Measurements from ENCODE around the gene SLC22A2. TPM values are rescaled to one million over a fixed set of nuclear protein-coding genes. Genes with fewer than 3 reads are reported as not detected.

The SLC22A2 gene
- total RNA-seq, 1 experiment from 2014 or later: not detected

DNA sequence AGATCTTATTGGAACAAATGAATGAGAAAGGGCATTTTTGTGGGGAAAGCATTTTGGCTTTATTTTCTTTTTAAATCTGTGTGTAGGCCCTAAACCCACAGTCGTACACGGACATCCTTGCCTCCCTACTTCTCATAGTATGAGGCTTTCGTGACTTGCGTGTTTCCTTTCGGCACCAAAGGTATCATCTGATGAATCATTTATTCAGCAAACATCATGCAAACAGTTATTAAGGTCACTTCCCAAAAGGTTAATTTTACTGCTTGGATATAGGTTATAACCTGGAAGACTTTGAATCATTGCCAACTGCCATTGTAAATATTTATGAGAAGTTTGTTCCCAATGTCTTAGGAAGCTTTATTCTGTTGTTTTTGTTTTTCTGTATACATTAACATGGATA, 15.1 kb upstream of the SLC22A2 start:
- no peak for DNase-seq (ENCODE audit: low read depth)

DNA sequence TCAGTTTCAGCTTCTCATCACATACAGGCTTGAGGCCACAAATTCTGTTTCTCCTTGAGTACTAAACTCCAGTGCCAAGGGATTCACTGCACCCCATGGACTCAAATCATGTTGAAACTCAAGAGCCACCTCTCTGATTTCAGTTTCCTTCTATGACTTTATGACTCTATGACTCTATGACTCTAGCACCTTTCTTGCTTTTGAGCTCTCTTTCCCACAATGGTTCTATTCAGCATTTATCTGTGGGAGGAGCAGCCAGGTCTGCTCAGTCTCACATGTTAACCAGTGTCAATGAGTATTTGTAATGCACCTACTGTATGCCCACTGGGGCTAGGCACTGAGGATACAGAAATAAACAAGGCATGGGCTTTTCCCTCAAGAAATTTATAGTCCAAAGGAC, 14.6 kb upstream of the SLC22A2 start:
- no peak for DNase-seq (ENCODE audit: low read depth)

DNA sequence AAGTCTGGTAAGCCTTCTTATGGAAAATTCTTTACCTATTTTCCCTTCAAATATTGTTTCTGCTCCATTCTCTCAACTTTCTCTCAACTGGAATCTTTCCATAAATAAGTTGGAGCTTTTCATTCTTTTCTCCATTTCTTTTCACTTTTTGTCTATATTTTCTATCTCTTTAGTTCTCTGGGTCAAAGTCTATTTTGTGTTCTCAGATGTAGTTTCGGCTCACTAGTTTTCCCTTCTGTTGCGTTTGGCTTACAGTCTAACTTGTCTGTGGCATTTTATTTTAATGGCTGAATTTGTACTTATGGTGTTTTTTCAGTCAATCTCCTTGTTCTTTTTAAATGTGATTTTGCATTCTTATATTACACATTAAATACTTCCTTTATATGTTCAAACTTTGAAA, 14.1 kb upstream of the SLC22A2 start:
- DNase-seq (ENCODE audit: low read depth): no peak

DNA sequence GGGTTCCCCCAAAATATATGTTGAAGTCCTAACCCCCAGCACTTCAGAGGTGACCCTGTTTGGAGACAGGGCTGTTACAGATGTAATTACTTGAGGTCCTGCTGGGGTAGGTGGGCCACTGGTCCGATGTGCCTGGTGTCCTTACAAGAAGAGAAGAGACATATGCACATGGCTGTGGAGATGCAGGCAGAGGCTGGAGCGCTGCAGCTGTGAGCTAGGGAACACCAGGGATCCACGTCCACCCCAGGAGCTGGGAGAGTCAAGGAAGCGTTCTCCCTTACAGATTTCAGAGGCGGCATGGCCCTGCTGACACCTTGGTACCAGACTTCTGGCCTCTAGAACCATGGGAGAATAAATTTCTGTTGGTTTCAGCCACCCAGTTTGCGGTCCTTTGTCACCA, 11.7 kb upstream of the SLC22A2 start:
- no peak for DNase-seq (ENCODE audit: low read depth)

DNA sequence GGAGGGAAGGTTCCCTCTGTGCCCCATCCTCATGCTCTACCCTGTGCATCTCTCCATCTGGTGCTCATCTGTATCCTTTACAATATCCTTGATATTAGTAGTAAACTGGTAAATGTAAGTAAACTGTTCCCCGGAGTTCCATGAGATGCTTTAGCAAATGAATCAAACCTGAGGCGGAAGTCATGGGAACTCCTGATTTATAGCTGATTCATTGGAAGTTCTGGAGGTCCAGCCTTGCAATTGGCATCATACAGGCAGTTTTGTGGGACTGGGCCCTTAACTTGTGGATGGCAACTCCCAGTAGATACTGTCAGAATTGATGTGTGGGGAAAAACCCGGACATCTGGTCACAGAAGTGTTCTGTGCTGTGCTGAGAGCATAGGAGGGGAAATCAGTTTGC, 11.2 kb upstream of the SLC22A2 start:
- no peak for DNase-seq (ENCODE audit: low read depth)

DNA sequence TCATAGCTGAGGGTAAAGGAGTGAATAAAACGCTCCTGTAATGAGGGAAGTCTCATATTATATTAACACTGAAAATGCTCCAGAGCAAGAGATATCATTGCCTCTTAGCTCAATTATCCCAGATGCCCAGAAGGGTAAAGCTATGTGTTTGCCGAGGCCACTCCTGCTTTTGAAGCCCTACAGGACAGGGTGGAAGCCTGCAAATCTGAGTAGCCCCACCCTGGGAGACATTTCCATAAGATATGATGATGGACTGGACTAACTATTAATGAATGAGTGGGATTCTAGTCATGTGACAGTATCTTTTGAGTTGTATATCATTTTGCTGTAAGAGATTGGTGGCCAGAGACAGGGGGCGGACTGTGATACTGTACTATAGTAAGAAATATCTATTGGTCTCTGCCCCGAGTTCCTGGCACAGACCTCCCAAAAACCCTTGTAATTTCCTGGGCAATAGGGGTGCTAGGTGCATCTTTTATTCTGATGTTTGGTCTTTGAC, 10.5 kb upstream of the SLC22A2 start:
- DNase-seq (ENCODE audit: low read depth): no peak

DNA sequence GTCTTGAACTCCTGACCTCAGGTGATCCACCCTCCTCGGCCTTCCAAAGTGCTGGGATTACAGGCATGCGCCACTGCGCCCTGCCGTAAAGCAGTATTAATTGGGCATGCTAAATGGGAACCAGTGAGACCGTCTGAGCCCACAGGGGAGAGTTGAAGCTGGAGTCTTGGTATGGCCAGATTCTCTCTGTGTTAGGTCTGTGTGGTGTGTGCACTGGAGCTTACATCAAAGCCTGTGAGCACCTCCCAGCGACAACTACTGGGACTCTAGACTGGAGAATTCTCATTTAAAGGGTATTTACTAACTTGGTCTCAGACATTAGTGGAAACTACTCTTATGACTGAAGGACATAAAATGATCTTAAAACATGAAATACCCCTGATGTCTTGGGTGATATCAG, 8.5 kb upstream of the SLC22A2 start:
- peak; percentile 38 for DNase-seq (ENCODE audit: low read depth)

DNA sequence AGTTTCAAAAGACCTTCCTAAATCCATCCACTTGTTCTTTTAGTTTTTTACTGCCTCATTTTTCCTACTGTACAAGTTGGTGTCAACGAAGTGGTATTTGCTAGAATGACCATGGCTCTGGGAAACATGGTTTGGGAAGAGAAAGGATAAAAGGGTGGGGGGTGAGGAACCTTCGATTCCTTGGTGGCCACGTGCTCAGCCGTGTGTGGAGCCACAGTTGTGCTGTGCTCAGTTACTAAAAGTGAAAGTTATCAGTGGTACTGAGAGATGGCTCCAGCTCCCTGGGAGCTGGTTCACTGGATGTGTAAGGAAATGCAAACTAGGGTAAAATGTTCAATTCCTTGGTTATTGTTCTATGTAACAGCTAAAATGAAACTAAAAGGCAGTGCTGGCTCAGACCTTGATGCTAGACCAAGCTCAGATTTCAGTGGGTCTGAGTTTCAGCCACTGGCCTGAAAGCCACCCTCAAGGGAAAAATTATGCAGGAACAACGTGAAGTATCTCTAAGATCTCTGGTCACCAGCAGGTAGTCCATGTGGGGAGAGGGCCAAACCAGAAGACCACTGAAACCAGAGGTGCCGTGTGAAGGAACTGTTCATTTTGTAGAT, 7.4 kb upstream of the SLC22A2 start:
- DNase-seq (ENCODE audit: low read depth): peak; percentile 49

DNA sequence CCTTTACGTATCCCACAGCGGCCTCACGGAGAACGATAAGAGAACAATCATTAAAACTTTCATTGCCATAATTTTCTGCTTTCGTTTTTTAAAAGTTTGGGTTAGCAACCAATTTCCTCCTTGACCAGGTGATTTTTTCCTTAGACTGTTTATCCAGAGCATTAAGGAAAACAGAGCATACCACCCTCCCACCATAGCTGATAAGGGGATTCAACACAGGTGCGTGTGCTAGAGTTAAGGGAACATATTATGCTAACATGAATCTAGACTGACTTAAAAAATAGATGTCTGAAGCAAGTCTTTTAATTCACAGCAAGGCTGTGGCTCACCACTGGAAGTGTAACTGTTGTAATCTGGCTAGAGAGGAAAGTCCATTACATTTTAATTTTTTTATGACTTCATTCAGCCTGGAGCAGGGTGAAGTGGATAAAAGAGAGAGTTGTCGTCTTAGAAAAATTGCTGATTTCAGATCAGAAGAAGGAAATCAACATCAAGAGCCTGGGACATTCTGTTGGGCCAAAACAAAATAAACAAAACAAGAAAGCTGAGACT, 5.5 kb upstream of the SLC22A2 start:
- DNase-seq (ENCODE audit: low read depth): no peak

DNA sequence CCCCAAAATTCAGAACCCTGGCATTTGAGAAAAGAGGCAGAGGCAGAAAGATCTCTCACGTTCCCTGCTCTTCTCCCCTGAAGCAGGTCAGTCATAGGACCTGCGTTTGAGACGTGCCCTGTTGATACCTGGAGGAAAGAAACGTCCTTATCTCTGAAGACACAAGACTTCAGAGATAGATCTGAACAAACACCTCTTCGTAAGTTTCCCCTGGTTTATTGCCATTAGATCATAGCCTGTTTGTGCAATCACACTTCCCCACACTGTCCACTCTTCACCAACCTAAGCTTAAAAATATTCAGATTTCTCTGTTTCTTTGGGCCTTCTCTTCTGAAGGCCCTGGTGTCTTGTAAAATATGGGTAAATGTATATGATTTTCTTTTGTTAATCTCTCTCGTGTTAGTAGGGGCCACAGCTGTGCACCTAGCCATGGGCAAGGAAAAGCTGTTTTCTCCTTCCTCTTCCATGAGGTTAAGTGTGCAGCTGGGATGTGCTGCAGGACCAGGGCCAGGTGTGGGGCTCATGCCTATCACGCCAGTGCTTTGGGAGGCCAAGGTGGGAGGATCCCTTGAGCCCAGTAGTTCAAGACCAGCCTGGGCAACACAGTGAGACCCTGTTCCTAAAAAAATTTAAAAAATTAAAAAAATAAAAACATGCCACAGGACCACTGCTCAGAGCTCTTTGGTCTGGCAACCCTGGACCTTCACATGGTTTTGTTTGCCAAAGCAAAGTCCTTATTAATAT, 4.7 kb upstream of the SLC22A2 start:
- no peak for DNase-seq (ENCODE audit: low read depth)

DNA sequence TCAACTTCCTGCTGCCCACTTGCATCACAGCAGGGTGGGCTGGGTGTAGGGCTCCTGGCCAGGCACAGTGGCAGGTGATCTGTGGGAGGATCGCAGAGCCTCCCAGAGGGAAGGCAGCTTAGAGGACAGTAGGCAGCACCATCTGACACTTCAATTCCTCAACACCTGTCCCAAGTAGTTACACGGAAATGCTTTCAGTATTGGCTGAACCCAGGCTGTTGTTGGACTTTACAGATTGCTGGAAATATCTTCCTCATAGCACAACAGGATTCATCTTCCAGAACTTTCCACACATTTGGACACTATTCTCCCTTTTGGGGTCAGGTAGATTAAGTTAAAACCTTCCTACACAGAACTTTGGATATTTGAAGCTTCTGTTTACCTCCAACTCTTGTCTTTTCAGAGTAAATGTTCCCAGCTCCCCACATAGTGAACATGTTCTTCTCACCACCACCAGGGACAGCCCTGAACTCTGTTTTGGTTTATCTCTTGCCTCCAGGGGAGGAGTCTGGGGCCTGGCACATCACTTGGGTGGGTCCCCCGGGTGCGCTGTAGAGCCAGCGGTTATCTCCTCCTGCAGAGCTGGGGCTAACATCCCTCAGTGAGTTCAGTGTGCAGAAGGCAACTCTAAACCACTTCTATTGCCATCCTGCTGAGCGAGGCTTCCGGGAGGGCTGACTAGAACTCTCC, 3.5 kb upstream of the SLC22A2 start:
- peak; percentile 54 for DNase-seq (ENCODE audit: low read depth)

DNA sequence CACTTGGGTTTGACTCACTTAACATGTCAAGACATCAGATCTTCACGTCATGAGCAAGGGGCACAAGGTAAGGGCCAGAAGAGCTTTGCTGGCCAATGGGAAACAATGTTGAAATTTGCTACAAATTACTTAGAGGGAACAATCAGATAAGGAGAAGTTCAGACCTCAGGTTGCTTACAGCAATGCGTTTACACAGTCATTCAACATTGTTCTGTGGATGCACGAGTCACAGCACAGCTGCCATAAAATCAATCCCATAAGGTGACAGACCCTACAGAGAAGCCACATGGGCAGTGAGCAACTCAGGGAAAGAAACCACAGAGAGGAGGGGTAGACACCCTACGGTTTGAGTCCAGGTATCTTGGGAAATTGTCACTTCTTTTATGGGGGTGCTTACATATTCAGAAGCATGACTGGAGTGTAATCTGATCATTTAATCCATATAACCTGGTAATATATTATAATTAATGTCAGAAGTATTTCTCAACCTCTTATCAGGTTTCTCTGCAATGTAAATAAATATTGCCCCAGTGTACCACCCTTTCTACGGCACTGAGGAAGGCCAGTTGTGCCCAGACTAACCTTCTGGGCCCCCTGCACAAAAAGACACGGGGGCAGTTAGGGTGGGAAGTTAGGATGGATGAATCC, 2.3 kb upstream of the SLC22A2 start:
- DNase-seq (ENCODE audit: low read depth): no peak

DNA sequence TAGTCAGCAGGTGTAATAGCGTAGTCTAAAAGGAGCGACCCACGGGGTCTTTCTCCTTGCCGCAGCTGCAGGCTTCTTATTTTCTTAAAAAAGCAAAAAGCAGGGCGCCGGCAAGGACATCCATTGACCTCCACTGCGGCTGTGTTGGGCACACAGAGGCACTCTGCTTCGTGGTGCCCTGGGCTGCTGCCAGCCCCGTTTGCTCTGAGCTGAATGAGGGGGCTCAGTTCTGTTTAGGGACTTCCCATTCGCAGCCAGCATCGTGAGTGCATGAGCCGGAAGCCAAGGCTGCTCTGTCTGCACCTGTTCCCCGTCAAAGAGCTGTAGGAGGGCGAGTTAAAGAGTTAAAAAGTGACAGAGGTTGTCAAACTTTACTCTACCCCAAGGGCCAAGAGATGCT, 1.7 kb upstream of the SLC22A2 start:
- DNase-seq (ENCODE audit: low read depth): no peak

DNA sequence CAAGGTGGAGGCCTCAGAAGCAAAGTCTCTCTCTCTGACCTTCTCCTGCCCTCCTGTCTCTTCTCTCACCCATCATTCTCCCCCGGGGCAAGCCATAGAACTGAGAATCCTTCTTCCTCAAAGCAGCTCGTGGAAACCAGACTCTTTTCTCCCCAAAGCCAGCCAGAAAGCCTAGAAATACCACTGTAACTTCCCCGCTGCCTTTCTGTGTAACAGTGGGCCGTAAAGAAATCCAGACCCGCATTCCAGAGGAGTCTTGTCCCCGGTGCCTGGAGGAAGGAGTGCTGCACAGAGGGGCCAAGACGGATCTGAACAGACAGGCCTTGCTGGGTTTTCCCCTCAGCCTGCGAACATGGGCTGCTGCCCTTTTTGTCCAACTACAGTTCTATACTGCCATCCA, 977 bp upstream of the SLC22A2 start:
- DNase-seq (ENCODE audit: low read depth): no peak

DNA sequence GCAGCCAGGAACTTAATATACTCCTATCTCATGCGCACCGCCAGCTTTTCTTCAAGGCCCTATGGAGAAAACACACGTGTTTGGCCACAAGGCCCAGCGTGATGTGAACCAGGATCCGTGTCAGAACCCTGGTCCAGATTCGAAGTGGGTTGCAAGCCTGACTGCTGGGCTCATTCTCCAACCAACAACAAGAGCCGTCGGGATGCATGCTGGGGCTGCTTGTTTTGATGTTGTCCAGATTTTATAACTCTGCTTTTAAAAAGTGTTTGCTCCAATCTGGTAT, 463 bp upstream of the SLC22A2 start:
- no peak for DNase-seq (ENCODE audit: low read depth)

DNA sequence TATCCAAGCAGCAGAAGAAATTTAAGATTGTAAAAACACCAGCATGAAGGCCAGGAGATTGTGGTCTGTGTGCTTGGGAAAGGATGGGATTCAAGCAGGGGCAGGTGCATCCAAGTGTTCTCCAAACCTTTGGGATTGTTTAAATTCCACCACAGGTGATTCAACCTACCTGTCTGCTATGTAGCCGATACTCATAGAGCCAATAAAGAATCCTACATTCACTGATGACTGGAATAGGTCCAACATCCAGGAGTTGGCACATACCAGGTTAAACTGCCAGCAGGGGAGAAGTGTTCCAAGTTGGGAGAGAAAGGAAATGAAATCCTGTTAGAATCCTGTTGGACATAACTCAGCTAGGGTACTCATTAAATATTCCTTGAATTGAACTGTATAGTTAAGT, 2.2 kb downstream of the SLC22A2 start:
- no peak for DNase-seq (ENCODE audit: low read depth)

DNA sequence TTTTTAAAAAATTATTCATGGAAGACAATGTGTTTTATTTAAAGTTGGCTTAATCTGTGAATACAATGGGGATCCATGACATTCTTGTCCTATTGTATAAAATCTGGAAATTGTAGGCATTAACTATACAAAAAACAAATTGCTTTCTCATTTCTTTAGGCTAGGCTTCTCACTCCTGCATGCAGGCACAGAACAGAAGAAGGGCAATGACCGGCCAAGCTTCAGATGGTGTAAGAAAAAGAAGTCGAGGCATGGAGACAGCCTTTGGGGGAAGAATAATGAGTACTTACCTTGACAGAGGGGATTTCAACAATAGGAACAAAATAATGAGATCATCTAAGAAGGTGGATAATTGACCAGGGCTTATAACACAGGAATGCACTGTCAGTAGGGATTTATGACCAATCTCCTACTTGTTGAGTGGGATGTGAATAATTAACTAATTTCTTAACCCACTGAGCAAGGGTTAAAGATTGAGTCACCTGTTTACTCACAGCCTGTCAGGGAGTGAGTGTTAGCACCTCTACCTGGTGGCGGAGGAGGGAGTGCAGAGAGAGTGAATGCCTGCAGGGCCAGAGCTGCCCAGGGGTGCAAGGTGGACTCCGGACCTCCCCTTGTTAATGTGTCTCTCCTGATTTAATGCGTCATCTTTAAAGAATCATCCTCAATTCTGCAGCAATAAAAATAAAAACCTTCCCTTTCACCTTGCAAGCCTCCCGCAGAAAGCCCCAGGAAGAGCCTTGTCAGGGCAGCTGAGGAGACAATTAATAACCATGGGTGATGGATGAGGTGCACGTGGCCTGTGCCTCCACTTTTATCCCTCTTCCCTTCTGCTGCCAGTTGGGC, 3.9 kb downstream of the SLC22A2 start:
- DNase-seq (ENCODE audit: low read depth): no peak

DNA sequence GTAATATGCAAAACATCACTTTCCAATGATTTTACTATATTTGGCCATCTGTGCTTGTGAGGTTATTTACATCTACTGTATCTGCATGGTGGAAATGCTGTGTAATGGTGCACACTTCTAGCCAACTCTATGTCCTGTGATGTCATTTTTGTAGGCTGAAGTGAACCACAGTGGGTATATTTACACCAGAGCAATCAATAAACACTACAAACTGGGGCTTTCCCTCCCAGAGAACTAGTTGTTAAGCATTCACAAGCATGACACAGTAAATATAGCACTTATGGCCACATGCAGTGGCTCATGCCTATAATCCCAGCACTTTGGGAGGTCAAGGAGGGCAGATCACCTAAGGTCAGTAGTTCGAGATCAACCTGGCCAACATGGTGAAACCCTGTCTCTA, 4.9 kb downstream of the SLC22A2 start:
- DNase-seq (ENCODE audit: low read depth): no peak

DNA sequence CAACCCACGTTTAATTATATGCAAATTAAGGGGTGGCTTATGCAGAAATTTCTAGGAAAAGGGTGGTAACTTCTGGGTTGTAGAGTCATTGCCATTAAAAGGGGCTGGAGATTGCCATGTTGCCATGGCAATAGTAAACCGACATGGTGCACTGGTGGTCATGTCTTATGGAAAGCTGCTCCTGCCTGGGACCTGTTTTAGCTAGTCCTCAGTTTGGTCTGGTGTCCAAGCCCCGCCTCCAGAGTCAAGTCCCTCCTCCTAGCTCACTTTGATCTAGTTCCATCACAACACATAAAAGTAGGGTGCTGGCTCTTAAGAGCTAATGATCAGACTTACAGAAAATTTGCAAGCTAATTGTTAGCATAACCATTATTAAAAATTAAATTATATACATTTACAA, 5.3 kb downstream of the SLC22A2 start:
- DNase-seq (ENCODE audit: low read depth): no peak

DNA sequence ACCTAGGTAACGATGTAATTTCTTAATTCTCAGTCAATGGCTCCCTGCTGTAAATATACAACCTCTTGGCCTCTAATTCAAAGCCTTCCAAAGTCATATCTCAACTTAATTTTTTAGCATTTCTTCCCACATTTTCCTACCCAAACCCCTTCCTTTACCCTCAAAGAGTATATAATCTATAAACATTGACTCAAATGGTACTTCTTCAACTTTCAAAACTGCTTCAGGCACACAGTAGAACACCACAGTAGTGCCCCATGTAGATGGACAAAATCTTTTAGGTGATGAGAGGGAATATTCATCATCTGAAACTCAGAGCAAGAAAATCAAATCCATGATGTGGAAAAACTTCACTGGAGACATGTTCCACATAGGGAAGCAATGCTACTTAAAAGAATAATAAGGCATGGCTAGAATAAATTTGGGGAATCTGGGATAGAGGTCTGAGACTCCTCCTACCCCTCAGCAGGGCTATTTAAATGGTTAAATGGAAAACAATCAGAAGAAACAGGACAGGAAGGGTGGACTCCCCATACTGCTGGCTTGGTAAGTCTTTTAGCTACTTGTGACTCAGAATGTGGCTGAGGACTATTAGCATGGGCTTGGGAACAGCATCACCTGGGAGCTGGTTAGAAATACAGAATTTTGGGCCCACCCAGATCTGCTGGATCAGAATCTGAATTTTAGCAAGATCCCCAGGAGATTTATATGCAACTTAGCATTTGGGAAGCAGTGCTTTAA, 6.4 kb downstream of the SLC22A2 start:
- DNase-seq (ENCODE audit: low read depth): no peak

DNA sequence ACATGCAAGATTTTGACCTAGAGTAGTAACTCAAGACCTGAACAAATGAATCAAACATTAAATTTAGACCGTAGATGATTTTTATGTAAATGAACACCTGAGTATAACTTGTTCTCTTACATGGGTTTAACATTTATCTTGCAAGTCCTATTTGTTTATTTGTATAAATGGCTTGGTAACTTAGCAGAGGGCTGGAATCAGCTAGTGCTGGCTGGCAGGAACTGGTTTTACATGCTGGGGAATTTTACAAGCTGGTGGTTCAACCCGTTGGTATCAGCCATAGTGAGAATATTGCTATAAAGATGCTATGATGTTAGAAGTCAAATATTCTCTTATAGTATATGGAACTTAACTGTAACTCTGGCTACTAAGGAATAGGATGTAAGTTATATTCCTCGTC, 8.9 kb downstream of the SLC22A2 start:
- no peak for DNase-seq (ENCODE audit: low read depth)

All from RPMI7951 (cell line).